Central memory CD4-positive, alpha-beta T cell (primary cell): ENCODE measurements around the gene TBX10.
A peak's percentile ranks its signal among the peaks of the same experiment; 100 is the strongest.
"Not testable (repeated sequence)": the region's sequence is repeated elsewhere in the genome, so short reads cannot be mapped to it uniquely, and the experiment has no call there.

Experiments
- DNase-seq: peaks from one replicate; pipeline ENCODE4 v3.0.0; 2022

The TBX10 gene

GRCh38 chr11:67630228-67630942 lies 9.2 kb downstream of the TBX10 start:
- DNase-seq = peak; percentile 88

DNA sequence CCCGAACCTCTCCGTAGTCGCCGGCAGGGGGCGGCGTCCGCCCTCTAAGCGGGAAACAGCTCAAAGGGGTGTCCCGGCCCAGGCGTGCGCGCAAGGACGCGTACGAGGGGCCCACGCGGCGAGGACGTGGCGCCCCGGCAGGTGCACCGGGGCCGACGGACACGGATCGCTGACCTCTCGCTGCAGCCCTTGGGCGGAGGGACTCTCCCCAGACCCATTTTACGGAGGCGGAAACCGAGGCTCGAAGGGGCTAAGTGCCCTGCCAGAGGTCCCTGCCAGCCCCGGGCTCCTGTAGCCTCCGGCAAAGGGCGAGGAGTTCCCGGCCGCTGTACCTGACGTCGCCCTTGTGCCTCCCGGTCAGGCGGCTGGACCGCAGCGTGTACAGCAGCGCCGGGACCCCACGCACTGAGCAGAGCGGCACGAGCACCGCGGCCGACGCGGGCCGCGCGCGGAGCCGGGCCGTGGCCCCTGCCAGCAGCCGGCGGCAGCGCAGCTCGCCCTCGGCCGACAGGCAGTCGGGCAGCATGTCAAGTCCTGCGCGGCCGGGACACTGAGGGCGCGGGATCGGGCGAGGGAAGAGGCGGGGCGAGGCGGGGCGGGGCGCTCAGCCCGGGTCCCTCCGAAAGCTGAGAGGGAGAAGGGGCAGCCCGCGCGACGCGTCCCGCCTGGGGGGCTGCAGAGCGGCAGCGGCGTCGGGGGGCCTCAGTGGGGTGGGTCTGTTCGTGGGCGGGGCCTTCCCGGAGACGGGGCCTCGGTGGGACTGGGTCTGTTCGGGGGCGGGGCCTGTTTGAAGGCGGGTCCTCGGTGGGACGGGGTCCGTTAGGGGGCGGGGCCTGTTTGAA lies 10.0 kb downstream of the TBX10 start, which contains the start of gene NUDT8:
TSS of gene NUDT8 (minus strand) at position 552 of the 842 bp plus-strand sequence. CDS start at position 526, 26 bp downstream.
- peak; percentile 83 for DNase-seq

- no peak for DNase-seq
These were observed 10.7 kb downstream of the TBX10 start for GRCh38 chr11:67628710-67629385.

GRCh38 chr11:67627812-67628624 lies 11.5 kb downstream of the TBX10 start:
- no peak for DNase-seq

DNA sequence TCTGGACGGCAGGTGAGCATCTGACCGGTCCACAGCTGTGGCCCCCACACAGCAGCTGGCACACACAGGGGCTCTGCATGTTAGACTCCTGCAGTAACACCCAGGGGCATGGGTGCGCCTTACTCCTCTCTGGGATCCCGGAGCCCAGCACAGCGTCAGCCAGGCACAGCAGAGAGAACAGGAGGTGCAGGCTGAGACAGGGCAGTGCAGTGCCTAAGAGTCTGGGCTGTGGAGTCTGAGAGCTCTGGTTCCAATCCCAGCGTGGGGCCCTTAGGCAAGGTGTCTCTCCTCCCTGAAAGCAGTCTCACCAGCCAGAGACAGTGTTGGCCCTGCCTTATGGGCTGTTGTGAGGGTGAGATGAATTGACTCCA lies 12.1 kb downstream of the TBX10 start:
- DNase-seq = no peak

GRCh38 chr11:67626970-67627369 lies 12.6 kb downstream of the TBX10 start:
- DNase-seq = no peak

- DNase-seq = not testable (repeated sequence)
These were observed 13.3 kb downstream of the TBX10 start for GRCh38 chr11:67626131-67626833.

- DNase-seq = not testable (repeated sequence)
These were observed 15.8 kb downstream of the TBX10 start for GRCh38 chr11:67623795-67624194.

- DNase-seq = not testable (repeated sequence)
These were observed 16.7 kb downstream of the TBX10 start for GRCh38 chr11:67622905-67623304.

DNA sequence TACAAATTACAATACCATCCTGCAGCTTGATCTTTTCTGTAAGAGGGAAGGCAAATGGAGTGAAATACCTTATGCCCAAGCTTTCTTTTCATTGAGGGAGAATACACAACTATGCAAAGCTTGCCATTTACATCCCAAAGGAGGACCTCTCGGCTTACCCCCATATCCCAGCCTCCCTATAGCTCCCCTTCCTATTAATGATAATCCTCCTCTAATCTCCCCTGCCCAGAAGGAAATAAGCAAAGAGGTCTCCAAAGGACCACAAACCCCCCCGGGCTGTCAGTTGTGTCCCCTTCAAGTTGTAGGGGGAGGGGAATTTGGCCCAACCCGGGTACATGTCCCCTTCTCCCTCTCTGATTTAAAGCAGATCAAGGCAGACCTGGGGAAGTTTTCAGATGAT lies 17.6 kb downstream of the TBX10 start:
- DNase-seq = not testable (repeated sequence)

DNA sequence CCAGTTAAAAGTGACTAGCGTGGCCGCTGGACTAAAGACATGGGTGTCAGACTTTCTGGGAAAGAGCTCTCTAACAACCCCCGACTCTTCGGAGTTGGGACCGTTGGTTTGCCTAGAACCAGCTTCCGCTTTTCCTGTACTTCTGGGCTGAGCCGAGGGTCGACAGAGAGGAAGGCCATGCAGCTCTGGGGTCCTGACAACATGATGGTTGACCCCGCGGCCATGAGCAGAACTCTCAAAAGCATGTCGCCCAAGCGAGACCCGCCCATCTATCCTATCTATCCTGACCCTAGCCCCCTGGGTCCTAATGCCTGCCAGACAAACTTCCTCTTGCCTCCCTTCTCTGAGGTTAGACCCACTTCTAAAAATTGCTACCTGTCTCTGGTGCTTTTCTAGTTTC lies 18.9 kb downstream of the TBX10 start:
- not testable (repeated sequence) for DNase-seq

DNA sequence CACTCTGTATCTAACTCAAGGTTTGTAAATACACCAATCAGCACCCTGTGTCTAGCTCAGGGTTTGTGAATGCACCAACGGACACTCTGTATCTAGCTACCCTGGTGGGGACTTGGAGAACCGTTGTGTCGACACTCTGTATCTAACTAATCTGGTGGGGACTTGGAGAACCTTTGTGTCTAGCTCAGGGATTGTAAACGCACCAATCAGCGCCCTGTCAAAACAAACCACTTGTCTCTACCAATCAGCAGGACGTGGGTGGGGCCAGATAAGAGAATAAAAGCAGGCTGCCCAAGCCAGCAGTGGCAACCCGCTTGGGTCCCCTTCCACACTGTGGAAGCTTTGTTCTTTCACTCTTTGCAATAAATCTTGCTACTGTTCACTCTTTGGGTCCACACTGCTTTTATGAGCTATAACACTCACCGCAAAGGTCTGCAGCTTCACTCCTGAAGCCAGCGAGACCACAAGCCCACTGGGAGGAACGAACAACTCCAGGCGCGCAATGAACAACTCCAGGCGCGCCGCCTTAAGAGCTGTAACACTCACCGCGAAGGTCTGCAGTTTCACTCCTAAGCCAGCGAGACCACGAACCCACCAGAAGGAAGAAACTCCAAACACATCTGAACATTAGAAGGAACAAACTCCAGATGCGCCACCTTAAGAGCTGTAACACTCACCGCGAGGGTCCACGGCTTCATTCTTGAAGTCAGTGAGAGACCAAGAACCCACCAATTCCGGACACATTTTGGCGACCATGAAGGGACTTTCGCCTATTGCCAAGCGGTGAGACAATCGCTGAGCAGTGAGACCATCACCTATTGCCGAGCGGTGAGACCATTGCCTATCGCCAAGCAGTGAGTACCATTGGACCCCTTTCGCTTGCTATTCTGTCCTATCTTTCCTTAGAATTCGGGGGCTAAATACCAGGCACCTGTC lies 19.6 kb downstream of the TBX10 start:
- not testable (repeated sequence) for DNase-seq

- not testable (repeated sequence) for DNase-seq
These were observed 20.5 kb downstream of the TBX10 start for GRCh38 chr11:67618901-67619659.

DNA sequence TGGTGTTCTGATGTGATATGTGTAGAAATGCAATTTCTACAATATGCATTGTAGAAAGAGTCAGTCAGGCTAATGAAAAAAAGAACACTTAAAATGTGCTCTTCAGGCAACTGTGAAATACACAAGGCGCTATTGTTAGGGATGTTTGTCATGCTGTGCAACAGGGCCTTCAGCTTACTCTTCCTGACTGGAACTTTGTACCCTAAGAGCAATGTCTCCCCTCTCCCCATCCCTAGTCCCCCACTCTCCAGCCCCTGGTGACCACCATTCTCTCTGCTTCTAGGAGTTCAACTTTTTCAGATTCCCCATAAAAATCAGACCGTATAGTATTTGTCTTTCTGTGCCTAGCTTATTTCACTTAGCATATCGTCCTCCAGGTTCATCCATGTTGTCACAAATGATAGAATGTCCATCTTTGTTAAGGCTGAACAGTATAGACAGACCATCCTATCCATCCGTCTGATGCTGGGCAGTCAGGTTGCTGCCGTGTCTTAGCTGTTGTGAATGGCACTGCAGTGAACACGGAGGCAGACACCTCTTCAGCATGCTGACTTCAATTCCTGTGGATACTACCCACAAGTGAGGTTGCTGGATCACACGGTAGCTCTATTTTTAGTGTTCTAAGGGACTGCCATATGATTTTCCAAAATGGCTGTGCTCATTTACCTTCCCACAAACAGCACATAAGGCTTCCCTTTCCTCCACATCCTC lies 22.2 kb downstream of the TBX10 start:
- DNase-seq = no peak

DNA sequence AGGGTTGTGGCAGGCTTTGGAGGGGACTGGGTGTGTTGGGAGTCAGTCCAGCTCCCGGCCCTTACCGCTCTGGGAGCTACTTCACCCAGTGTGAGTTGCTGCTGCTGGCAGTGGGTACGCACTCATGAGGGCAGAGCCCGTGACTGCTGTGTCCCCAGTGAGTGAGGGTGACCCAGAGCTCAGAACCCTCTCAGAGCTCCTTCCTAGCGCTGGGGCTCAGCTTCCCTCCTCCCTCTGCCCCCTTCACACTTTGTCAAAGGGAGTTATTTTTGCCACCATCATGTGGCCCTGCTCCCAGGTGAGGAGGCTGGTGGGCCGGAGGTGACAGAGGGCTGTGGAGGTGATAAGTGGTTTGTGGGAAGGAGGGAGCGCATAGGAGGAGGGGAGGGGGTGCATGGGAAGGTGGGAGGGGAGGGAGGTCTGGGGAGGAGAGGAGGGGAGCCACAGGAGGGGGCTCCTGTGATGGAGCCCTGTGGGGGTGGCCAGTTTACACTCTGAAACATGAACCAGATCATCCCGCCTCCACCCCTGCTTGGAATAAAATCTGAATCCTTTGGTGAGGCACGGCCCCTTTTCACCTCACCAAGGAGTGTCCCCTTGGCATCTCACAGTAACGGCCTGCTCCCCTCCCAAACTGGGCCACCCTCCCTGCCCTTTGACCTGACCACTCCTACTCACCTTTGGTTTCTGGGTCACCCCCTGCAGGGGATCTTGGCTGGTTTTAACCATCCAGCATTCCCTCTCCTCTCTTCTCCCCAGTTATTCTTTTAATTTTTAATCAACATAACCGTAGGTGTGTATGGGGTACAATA lies 22.9 kb downstream of the TBX10 start:
- DNase-seq = no peak

- no peak for DNase-seq
These were observed 23.7 kb downstream of the TBX10 start for GRCh38 chr11:67615728-67616430.
